ENCODE measurements around the gene DNAJA2. TPM values are rescaled to one million over a fixed set of nuclear protein-coding genes. Genes with fewer than 3 reads are reported as not detected.
A peak's percentile ranks its signal among the peaks of the same experiment; 100 is the strongest.

DNAJA2 gene
- total and polyA plus RNA-seq, 9 of the 15 experiments (the other 6 are each of a cell fraction or from before 2014, with no cell fraction given), result 24.1 to 75.9 (median 50.7) TPM

DNA sequence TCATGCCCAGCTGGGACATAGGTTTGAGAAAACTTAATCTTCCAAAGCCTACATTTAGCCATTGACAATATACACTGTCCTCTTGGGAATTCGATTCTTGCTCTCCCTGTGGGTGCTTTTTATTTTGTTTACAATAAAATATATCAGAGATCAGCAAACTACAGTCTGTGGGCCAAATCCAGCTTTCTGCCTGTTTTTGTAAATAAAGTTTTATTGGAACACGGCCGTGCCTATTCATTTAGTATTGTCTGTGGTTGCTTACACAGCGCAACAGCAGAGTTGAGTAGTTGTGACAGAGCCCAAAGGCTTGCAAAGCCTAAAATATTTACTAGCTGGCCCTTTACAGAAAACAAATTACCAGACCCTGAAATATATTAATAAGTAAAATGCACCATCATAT, 39.7 kb upstream of the DNAJA2 start:
- in situ Hi-C loops (cut with MboI) (no loop called here), intact Hi-C loops (cut with micrococcal nuclease) (no loop called here)
- TF ChIP-seq ARHGAP35 (IDR thresholded peaks at IDR 0.05; ENCODE audit: partially characterized antibody) (no peak), MAFK (IDR thresholded peaks at IDR 0.05; ENCODE audit: low read length) (no peak), SIN3B (IDR thresholded peaks at IDR 0.05; ENCODE audit: low read depth) (no peak), ETV5 (CRISPR knock-in tag; IDR thresholded peaks at IDR 0.05; ENCODE audit: low read depth) (no peak), ZNF143 (CRISPR knock-in tag; IDR thresholded peaks at IDR 0.05) (no peak)
- TF ChIP-seq, protein P1, sequence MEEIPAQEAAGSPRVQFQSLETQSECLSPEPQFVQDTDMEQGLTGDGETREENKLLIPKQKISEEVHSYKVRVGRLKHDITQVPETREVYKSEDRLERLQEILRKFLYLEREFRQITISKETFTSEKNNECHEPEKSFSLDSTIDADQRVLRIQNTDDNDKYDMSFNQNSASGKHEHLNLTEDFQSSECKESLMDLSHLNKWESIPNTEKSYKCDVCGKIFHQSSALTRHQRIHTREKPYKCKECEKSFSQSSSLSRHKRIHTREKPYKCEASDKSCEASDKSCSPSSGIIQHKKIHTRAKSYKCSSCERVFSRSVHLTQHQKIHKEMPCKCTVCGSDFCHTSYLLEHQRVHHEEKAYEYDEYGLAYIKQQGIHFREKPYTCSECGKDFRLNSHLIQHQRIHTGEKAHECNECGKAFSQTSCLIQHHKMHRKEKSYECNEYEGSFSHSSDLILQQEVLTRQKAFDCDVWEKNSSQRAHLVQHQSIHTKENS (CRISPR knock-in tag; IDR thresholded peaks at IDR 0.05), result no peak
- TF ChIP-seq, protein P2, sequence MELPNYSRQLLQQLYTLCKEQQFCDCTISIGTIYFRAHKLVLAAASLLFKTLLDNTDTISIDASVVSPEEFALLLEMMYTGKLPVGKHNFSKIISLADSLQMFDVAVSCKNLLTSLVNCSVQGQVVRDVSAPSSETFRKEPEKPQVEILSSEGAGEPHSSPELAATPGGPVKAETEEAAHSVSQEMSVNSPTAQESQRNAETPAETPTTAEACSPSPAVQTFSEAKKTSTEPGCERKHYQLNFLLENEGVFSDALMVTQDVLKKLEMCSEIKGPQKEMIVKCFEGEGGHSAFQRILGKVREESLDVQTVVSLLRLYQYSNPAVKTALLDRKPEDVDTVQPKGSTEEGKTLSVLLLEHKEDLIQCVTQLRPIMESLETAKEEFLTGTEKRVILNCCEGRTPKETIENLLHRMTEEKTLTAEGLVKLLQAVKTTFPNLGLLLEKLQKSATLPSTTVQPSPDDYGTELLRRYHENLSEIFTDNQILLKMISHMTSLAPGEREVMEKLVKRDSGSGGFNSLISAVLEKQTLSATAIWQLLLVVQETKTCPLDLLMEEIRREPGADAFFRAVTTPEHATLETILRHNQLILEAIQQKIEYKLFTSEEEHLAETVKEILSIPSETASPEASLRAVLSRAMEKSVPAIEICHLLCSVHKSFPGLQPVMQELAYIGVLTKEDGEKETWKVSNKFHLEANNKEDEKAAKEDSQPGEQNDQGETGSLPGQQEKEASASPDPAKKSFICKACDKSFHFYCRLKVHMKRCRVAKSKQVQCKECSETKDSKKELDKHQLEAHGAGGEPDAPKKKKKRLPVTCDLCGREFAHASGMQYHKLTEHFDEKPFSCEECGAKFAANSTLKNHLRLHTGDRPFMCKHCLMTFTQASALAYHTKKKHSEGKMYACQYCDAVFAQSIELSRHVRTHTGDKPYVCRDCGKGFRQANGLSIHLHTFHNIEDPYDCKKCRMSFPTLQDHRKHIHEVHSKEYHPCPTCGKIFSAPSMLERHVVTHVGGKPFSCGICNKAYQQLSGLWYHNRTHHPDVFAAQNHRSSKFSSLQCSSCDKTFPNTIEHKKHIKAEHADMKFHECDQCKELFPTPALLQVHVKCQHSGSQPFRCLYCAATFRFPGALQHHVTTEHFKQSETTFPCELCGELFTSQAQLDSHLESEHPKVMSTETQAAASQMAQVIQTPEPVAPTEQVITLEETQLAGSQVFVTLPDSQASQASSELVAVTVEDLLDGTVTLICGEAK (IDR thresholded peaks at IDR 0.05), result peak; percentile 90
- TF ChIP-seq, protein P2 (CRISPR knock-in tag; IDR thresholded peaks at IDR 0.05), result peak; percentile 27; the same call in 1 of the 2 replicates
- TF ChIP-seq, protein P3, sequence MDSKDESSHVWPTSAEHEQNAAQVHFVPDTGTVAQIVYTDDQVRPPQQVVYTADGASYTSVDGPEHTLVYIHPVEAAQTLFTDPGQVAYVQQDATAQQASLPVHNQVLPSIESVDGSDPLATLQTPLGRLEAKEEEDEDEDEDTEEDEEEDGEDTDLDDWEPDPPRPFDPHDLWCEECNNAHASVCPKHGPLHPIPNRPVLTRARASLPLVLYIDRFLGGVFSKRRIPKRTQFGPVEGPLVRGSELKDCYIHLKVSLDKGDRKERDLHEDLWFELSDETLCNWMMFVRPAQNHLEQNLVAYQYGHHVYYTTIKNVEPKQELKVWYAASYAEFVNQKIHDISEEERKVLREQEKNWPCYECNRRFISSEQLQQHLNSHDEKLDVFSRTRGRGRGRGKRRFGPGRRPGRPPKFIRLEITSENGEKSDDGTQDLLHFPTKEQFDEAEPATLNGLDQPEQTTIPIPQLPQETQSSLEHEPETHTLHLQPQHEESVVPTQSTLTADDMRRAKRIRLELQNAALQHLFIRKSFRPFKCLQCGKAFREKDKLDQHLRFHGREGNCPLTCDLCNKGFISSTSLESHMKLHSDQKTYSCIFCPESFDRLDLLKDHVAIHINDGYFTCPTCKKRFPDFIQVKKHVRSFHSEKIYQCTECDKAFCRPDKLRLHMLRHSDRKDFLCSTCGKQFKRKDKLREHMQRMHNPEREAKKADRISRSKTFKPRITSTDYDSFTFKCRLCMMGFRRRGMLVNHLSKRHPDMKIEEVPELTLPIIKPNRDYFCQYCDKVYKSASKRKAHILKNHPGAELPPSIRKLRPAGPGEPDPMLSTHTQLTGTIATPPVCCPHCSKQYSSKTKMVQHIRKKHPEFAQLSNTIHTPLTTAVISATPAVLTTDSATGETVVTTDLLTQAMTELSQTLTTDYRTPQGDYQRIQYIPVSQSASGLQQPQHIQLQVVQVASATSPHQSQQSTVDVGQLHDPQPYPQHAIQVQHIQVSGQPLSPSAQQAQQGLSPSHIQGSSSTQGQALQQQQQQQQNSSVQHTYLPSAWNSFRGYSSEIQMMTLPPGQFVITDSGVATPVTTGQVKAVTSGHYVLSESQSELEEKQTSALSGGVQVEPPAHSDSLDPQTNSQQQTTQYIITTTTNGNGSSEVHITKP (IDR thresholded peaks at IDR 0.05; ENCODE audit: partially characterized antibody), result no peak
- peaks cover 20 to 31% of the 10 kb centered on the region in 2 experiments; a peak in 4 of 5 replicates for H3K27me3 ChIP-seq (ENCODE audit: control insufficient read depth in 2 of 2, insufficient read depth in 2 of 2, low read length in 2 of 2)
- BruUV-seq (replicated peaks), result no TSS peak
- no peaks in the 10 kb centered on the region for H3K9me1 ChIP-seq (ENCODE audit: control insufficient read depth, insufficient read depth, low read length)
- no peak for ATAC-seq
- H4K20me1 ChIP-seq (replicated peaks; ENCODE audit: control insufficient read depth, insufficient read depth, low read length), result no peaks in the 10 kb centered on the region
- no peak for FAIRE-seq
- no peak for DNase-seq (ENCODE audit: extremely low read depth in 1 of 4, low spot score in 3 of 4)
- no peaks in the 10 kb centered on the region for H3K9me3 ChIP-seq (replicated peaks; ENCODE audit: control insufficient read depth, insufficient read depth, low read depth, low read length)
- H3K9ac ChIP-seq (ENCODE audit: insufficient read depth in 1 of 2, low read depth in 2 of 2, low read length in 2 of 2), result no peak overlapping the region
- H3K4me1 ChIP-seq (replicated peaks in 1 of 2; ENCODE audit: control insufficient read depth in 2 of 2, insufficient read depth in 2 of 2, low read length in 2 of 2), result peaks cover 0 to 6% of the 10 kb centered on the region in 2 experiments; a peak in 1 of 5 replicates
- H2AFZ ChIP-seq (ENCODE audit: low read depth, low read length), result 0 out of 2 replicates have a peak overlapping the region, but pooled peaks have one; percentile 1
- H3K36me3 ChIP-seq (ENCODE audit: control insufficient read depth, insufficient read depth, low read length), result no peaks in the 10 kb centered on the region
- WGBS (ENCODE audit: insufficient coverage, low coverage, missing lambda C conversion rate), result 6% methylated on average over 4 of the region's 4 CpGs
- H3K4me2 ChIP-seq (ENCODE audit: insufficient read depth, low read length), result no peak overlapping the region
- POLR2A ChIA-PET, result interaction anchor here (0.6 kb wide), 1 partner anchor 407 kb away, joined by 3 read pairs; no protein-coding TSS in a partner anchor
- H3K79me2 ChIP-seq (ENCODE audit: control insufficient read depth, insufficient read depth, low read length), result no peaks in the 10 kb centered on the region
- H3K27ac ChIP-seq (ENCODE audit: extremely low read depth, low read depth, low read length), result no peak overlapping the region
- CTCF ChIA-PET (ENCODE audit: low intra/inter-chr PET ratio), result no interaction called here
- H3K4me3 ChIP-seq, result no peak overlapping the region
